KMS-11 (cell line): ENCODE data around the gene TMEM269.
A peak's percentile ranks its signal among the peaks of the same experiment; 100 is the strongest.

Experiments used
- H2AFZ ChIP-seq: fragments of 200-600 bp; sonication (generic); 2 replicates; pipeline ENCODE4 v1.6.1; 2016; ENCODE audit warnings: antibody characterized with exemption, mixed run types, low read depth
- H3K27ac ChIP-seq: fragments of 200-600 bp; sonication (generic); 2 replicates; pipeline ENCODE4 v1.6.1; 2016; ENCODE audit warnings: mild to moderate bottlenecking, mixed run types
- H3K27me3 ChIP-seq: fragments of 200-600 bp; sonication (generic); 2 replicates; pipeline ENCODE4 v1.6.1; 2017; ENCODE audit warnings: mild to moderate bottlenecking, low read depth, mixed run types, moderate library complexity; ENCODE audit not compliant: insufficient read depth
- H3K36me3 ChIP-seq: fragments of 200-600 bp; sonication (generic); 2 replicates; pipeline ENCODE4 v1.6.1; 2017; ENCODE audit warnings: mild to moderate bottlenecking, mixed run types; ENCODE audit not compliant: insufficient read depth
- H3K4me1 ChIP-seq: fragments of 200-600 bp; sonication (generic); 2 replicates; pipeline ENCODE4 v1.6.1; 2016; ENCODE audit warnings: mild to moderate bottlenecking, low read depth, mixed run types; ENCODE audit not compliant: poor library complexity, severe bottlenecking
- H3K4me2 ChIP-seq: fragments of 200-600 bp; sonication (generic); 2 replicates; pipeline ENCODE4 v1.7.0; 2016; ENCODE audit warnings: mild to moderate bottlenecking, mixed run types
- H3K4me3 ChIP-seq: fragments of 200-600 bp; sonication (generic); IDR thresholded peaks from 2 replicates; pipeline ENCODE4 v1.6.1; 2017; ENCODE audit warnings: low read depth, low read length, mixed read lengths; ENCODE audit not compliant: insufficient read depth
- H3K79me2 ChIP-seq: fragments of 200-600 bp; sonication (generic); 2 replicates; pipeline ENCODE4 v1.6.1; 2016; ENCODE audit warnings: low read depth, mixed run types; ENCODE audit not compliant: insufficient read depth
- H3K9ac ChIP-seq: fragments of 200-600 bp; sonication (generic); 2 replicates; pipeline ENCODE4 v1.6.1; 2016; ENCODE audit warnings: mild to moderate bottlenecking, mixed run types
- H4K20me1 ChIP-seq: fragments of 200-600 bp; sonication (generic); 2 replicates; pipeline ENCODE4 v1.6.1; 2016; ENCODE audit warnings: mild to moderate bottlenecking, mixed run types; ENCODE audit not compliant: insufficient read depth
- CTCF ChIP-seq: fragments of 200-600 bp; sonication (generic); conservative IDR thresholded peaks from 2 replicates; pipeline ENCODE4 v1.6.1; 2017; ENCODE audit warnings: low read depth, mild to moderate bottlenecking, antibody characterized with exemption, low read length, moderate library complexity, mixed read lengths

Gene TMEM269

GRCh38 chr1:42776502-42776901, 8.3 kb upstream of the TMEM269 start:
- H3K4me2 ChIP-seq = no peak overlapping the region
- no peak overlapping the region for H3K27ac ChIP-seq
- no peaks in the 10 kb centered on the region; the same call in 1 of the 2 replicates for H3K36me3 ChIP-seq
- H3K9ac ChIP-seq = no peak overlapping the region
- H2AFZ ChIP-seq = no peak overlapping the region
- H3K4me1 ChIP-seq = peaks cover 15% of the 10 kb centered on the region
- no peaks in the 10 kb centered on the region for H3K27me3 ChIP-seq
- no peak for TF ChIP-seq CTCF
- H3K4me3 ChIP-seq = no peak overlapping the region
- H4K20me1 ChIP-seq = no peaks in the 10 kb centered on the region
- peaks cover 8% of the 10 kb centered on the region; the same call in 1 of the 2 replicates for H3K79me2 ChIP-seq

GRCh38 chr1:42777852-42778251, 6.9 kb upstream of the TMEM269 start:
- Histone ChIP-seq H3K4me2 (no peak overlapping the region), H3K27me3 (no peaks in the 10 kb centered on the region), H2AFZ (no peak overlapping the region), H3K27ac (no peak overlapping the region), H3K36me3 (no peaks in the 10 kb centered on the region; the same call in 1 of the 2 replicates), H4K20me1 (no peaks in the 10 kb centered on the region), H3K9ac (no peak overlapping the region), H3K4me3 (no peak overlapping the region), H3K4me1 (peaks cover 15% of the 10 kb centered on the region), H3K79me2 (no peaks in the 10 kb centered on the region)
- peak; percentile 82 for TF ChIP-seq CTCF

GRCh38 chr1:42779725-42780124, 5.1 kb upstream of the TMEM269 start:
- TF ChIP-seq CTCF = no peak
- Histone ChIP-seq H3K27me3 (no peaks in the 10 kb centered on the region), H4K20me1 (no peaks in the 10 kb centered on the region), H3K36me3 (no peaks in the 10 kb centered on the region; the same call in 1 of the 2 replicates), H3K79me2 (no peaks in the 10 kb centered on the region), H3K4me1 (peaks cover 15% of the 10 kb centered on the region), H3K4me3 (no peak overlapping the region), H2AFZ (no peak overlapping the region), H3K9ac (no peak overlapping the region), H3K4me2 (no peak overlapping the region), H3K27ac (no peak overlapping the region)

GRCh38 chr1:42780176-42780575, 4.6 kb upstream of the TMEM269 start:
- Histone ChIP-seq H3K27ac (no peak overlapping the region), H3K36me3 (no peaks in the 10 kb centered on the region; the same call in 1 of the 2 replicates), H3K4me2 (no peak overlapping the region), H3K4me1 (peaks cover 15% of the 10 kb centered on the region), H2AFZ (no peak overlapping the region), H3K4me3 (no peak overlapping the region), H3K79me2 (no peaks in the 10 kb centered on the region), H3K27me3 (no peaks in the 10 kb centered on the region), H4K20me1 (no peaks in the 10 kb centered on the region), H3K9ac (no peak overlapping the region)
- TF ChIP-seq CTCF = no peak
